ENCODE data around the gene CSF3.

DNA sequence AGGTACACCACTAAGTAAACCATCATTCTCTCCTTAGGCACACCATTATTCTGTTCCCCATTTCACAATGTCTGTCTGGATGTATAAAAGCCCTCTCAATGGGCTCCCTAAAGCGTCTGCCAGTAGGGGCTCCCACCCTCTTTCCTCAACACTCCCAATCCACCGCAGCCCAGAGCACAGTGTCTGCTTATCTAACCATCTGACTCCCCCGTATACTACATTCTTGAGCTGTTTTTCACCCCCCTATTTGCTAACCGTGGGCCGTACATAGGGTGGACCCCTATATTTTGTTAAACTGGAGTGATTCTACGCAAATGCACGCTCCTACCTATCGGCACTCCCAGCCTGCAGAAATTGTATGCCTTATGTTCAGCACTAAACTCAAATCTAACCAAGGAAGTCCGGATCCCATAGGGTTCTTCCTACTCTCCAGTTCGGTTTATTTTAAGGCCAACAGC lies 35.3 kb upstream of the CSF3 start:
- TF ChIP-seq, protein P1, sequence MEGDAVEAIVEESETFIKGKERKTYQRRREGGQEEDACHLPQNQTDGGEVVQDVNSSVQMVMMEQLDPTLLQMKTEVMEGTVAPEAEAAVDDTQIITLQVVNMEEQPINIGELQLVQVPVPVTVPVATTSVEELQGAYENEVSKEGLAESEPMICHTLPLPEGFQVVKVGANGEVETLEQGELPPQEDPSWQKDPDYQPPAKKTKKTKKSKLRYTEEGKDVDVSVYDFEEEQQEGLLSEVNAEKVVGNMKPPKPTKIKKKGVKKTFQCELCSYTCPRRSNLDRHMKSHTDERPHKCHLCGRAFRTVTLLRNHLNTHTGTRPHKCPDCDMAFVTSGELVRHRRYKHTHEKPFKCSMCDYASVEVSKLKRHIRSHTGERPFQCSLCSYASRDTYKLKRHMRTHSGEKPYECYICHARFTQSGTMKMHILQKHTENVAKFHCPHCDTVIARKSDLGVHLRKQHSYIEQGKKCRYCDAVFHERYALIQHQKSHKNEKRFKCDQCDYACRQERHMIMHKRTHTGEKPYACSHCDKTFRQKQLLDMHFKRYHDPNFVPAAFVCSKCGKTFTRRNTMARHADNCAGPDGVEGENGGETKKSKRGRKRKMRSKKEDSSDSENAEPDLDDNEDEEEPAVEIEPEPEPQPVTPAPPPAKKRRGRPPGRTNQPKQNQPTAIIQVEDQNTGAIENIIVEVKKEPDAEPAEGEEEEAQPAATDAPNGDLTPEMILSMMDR (IDR thresholded peaks at IDR 0.05; ENCODE audit: low read length): no peak
- no peak for TF ChIP-seq EZH2 (IDR thresholded peaks at IDR 0.05; ENCODE audit: borderline replicate concordance, low read length)

All from OCI-LY1 (cell line).